ENCODE results near the gene SLC6A20.

Gene SLC6A20, protein sequence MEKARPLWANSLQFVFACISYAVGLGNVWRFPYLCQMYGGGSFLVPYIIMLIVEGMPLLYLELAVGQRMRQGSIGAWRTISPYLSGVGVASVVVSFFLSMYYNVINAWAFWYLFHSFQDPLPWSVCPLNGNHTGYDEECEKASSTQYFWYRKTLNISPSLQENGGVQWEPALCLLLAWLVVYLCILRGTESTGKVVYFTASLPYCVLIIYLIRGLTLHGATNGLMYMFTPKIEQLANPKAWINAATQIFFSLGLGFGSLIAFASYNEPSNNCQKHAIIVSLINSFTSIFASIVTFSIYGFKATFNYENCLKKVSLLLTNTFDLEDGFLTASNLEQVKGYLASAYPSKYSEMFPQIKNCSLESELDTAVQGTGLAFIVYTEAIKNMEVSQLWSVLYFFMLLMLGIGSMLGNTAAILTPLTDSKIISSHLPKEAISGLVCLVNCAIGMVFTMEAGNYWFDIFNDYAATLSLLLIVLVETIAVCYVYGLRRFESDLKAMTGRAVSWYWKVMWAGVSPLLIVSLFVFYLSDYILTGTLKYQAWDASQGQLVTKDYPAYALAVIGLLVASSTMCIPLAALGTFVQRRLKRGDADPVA

GRCh38 chr3:45795882-45796765 lies at the start of gene SLC6A20:
TSS of gene SLC6A20 (minus strand) at chr3:45796536. CDS start at chr3:45796419, 117 bp downstream.
- Histone ChIP-seq H3K4me3 (ENCODE audit: low read depth, low read length) (peak within 1 kb of the TSS; percentile 51), H3K36me3 (ENCODE audit: insufficient read depth, low read length) (no peaks in the 10 kb centered on the region), H2AFZ (ENCODE audit: low read length, unreplicated experiment) (no peak within 1 kb of the TSS), H3K27me3 (ENCODE audit: insufficient read depth, low read length) (peaks cover 85% of the 10 kb centered on the region), H3K4me1 (ENCODE audit: control insufficient read depth, insufficient read depth, low read length, unreplicated experiment) (no peaks in the 10 kb centered on the region), H3K79me2 (ENCODE audit: control insufficient read depth, insufficient read depth, low read length, unreplicated experiment) (no peaks in the 10 kb centered on the region), H3K27ac (ENCODE audit: low read depth, low read length) (no peak within 1 kb of the TSS)

DNA sequence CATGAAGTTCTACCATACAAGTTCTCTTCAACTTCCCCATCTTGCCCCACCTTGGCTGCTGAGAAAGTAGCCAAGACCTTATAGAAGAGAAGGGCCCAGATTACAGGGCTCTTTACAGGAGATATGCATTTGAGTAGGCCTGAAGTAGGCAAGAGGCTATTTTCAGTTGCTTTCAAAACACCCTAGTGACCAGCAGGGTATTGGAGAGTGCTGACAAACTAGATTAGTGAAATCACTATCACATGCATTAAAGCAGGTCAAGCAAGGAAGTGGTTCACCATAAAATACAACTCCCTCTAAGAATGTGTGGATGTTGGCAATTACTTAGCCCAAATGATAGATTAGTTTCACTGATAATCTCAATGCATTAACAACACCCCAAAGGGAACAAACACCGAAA lies 48.3 kb upstream of the SLC6A20 start:
- H2AFZ ChIP-seq (ENCODE audit: low read length, unreplicated experiment), result no peak overlapping the region
- no peak overlapping the region for H3K27ac ChIP-seq (ENCODE audit: low read depth, low read length)
- H3K36me3 ChIP-seq (ENCODE audit: insufficient read depth, low read length), result no peaks in the 10 kb centered on the region
- peaks cover 4% of the 10 kb centered on the region for H3K4me1 ChIP-seq (ENCODE audit: control insufficient read depth, insufficient read depth, low read length, unreplicated experiment)
- no peaks in the 10 kb centered on the region for H3K79me2 ChIP-seq (ENCODE audit: control insufficient read depth, insufficient read depth, low read length, unreplicated experiment)
- H3K4me3 ChIP-seq (ENCODE audit: low read depth, low read length), result no peak overlapping the region
- H3K27me3 ChIP-seq (ENCODE audit: insufficient read depth, low read length), result peaks cover 56% of the 10 kb centered on the region

DNA sequence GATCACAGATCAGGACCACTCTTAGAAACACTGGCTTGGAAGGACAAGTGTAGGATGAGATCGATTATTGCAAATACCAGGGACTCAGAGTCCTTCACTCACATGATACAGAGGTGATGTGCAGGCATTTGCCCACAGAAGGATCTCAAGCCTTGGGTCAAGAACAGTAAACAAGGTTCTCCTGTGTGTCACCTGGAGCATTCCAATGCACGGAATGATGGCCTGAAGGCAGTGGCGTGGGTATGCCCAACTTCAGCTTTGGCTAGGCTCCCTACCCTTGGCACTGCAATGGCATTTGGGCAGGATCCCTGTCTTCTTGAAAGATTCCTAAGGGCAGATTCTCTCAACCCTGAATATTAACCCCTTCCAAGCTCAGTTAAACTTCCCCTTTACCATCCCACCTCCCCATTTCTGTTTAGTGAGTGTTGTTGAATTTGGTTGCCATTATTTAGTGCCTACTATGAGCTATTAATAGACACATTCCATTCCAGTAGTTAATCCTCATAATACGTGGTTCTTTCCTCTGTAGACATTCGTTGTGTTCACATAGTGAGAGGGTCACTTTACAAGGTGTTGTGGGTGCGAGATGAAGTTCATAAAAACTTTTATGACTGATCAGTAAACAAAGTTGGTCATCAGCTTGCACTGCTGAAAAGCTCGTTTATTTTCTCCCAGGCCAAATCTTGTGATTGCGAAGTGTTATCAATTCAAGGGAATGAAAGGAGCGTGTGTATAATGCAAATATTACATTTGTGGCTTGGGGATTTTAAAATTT lies 46.7 kb upstream of the SLC6A20 start:
- no peaks in the 10 kb centered on the region for H3K36me3 ChIP-seq (ENCODE audit: insufficient read depth, low read length)
- H3K27ac ChIP-seq (ENCODE audit: low read depth, low read length), result no peak overlapping the region
- no peaks in the 10 kb centered on the region for H3K79me2 ChIP-seq (ENCODE audit: control insufficient read depth, insufficient read depth, low read length, unreplicated experiment)
- peaks cover 4% of the 10 kb centered on the region for H3K4me1 ChIP-seq (ENCODE audit: control insufficient read depth, insufficient read depth, low read length, unreplicated experiment)
- 0 out of 2 replicates have a peak overlapping the region, but pooled peaks have one; percentile 94 for H3K4me3 ChIP-seq (ENCODE audit: low read depth, low read length)
- peaks cover 40% of the 10 kb centered on the region for H3K27me3 ChIP-seq (ENCODE audit: insufficient read depth, low read length)
- no peak overlapping the region for H2AFZ ChIP-seq (ENCODE audit: low read length, unreplicated experiment)

DNA sequence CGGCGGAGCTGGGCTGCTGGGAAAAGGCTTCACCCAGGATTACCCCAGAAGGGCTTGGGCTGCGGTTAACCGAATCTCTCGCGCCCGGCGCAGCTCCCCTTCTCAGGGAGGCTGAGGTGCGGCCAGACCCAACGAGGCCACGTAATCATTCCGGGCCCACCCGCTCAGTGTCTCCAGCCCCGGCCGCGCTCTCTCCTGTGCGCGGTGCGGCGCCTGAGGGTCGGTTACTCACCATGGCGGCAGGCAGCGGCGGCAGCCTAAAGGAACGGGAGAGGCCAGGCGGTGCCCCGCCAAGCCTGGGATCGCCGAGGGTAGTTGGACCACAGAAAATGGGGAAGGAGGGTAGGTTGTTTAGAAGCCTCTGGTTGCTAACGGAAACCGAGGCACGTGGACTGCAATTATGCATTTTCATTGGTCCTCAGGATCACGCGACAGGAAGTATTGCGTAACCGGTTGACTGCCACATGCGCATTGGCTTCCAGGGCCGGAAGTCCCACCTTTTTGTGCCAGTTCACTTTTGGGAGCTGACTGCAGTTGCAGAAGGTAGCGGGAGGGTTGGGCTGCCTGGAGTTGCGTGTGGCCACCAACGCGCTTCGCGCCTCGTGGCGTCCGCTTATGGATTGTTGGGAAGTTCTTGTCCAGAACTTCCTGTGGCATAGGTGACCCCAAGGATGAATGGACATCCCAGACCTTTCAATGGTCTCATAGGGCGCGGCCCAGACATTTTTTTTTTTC lies 45.6 kb upstream of the SLC6A20 start, which contains the start of gene LZTFL1:
LZTFL1 (minus strand) TSS at position 363 of the 735 bp plus-strand sequence; CDS start at position 235, 128 bp downstream.
- peak within 1 kb of the TSS; percentile 92 for H2AFZ ChIP-seq (ENCODE audit: low read length, unreplicated experiment)
- H3K27me3 ChIP-seq (ENCODE audit: insufficient read depth, low read length), result peaks cover 29% of the 10 kb centered on the region
- H3K27ac ChIP-seq (ENCODE audit: low read depth, low read length), result peak within 1 kb of the TSS; percentile 51; the same call in 1 of the 2 replicates
- peaks cover 4% of the 10 kb centered on the region for H3K4me1 ChIP-seq (ENCODE audit: control insufficient read depth, insufficient read depth, low read length, unreplicated experiment)
- no peaks in the 10 kb centered on the region for H3K79me2 ChIP-seq (ENCODE audit: control insufficient read depth, insufficient read depth, low read length, unreplicated experiment)
- peak within 1 kb of the TSS; percentile 94 for H3K4me3 ChIP-seq (ENCODE audit: low read depth, low read length)
- no peaks in the 10 kb centered on the region for H3K36me3 ChIP-seq (ENCODE audit: insufficient read depth, low read length)

DNA sequence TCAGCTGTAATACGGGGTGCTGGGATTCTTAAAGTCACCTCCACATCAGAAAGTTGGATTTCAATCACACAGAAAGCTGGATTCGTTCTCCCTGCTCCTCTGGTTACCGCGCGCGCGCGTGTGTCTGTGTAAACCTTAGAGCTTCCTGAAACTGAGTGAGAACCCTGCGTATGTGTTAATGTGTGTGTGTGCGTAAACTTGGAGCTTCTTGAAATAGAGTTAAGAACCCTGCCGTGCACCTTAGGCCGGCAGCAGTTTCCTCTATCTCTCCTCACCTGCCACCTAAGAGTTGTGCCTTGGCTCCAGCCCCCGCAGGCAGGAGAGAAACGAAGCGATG lies 45.1 kb upstream of the SLC6A20 start:
- no peaks in the 10 kb centered on the region for H3K36me3 ChIP-seq (ENCODE audit: insufficient read depth, low read length)
- H3K27ac ChIP-seq (ENCODE audit: low read depth, low read length), result peak overlapping the region; percentile 51; the same call in 1 of the 2 replicates

GRCh38 chr3:45838466-45838865 lies 42.1 kb upstream of the SLC6A20 start:
- H3K36me3 ChIP-seq (ENCODE audit: insufficient read depth, low read length), result peaks cover 4% of the 10 kb centered on the region; the same call in 1 of the 2 replicates
- H2AFZ ChIP-seq (ENCODE audit: low read length, unreplicated experiment), result no peak overlapping the region
- H3K4me3 ChIP-seq (ENCODE audit: low read depth, low read length), result no peak overlapping the region
- peaks cover 4% of the 10 kb centered on the region for H3K4me1 ChIP-seq (ENCODE audit: control insufficient read depth, insufficient read depth, low read length, unreplicated experiment)
- H3K79me2 ChIP-seq (ENCODE audit: control insufficient read depth, insufficient read depth, low read length, unreplicated experiment), result no peaks in the 10 kb centered on the region
- no peak overlapping the region for H3K27ac ChIP-seq (ENCODE audit: low read depth, low read length)
- H3K27me3 ChIP-seq (ENCODE audit: insufficient read depth, low read length), result no peaks in the 10 kb centered on the region; the same call in 1 of the 2 replicates

More for the DNA sequence above, 45.1 kb upstream of the SLC6A20 start:
- H3K27me3 ChIP-seq (ENCODE audit: insufficient read depth, low read length), result peaks cover 24% of the 10 kb centered on the region
- H3K4me1 ChIP-seq (ENCODE audit: control insufficient read depth, insufficient read depth, low read length, unreplicated experiment), result peaks cover 4% of the 10 kb centered on the region
- peak overlapping the region; percentile 92 for H2AFZ ChIP-seq (ENCODE audit: low read length, unreplicated experiment)
- H3K79me2 ChIP-seq (ENCODE audit: control insufficient read depth, insufficient read depth, low read length, unreplicated experiment), result no peaks in the 10 kb centered on the region
- H3K4me3 ChIP-seq (ENCODE audit: low read depth, low read length), result peak overlapping the region; percentile 94

DNA sequence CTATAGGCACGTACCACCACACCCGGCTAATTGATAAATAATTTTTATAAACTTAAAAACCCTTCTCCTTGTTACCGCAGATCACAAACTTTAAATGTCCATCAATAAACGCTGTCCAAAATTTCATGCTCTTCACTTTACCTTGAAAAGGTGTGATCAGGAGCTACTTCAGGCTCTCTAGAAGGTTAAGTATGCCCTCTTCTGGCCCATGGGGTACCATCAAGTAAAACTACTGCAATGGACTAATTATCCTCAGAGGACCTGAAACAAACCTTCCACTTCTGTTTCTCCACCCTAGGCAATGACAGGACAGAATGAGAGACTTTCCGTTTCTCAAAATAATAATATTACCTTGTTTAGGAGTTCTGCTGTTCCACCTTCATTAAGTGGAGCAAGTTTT lies 36.4 kb upstream of the SLC6A20 start:
- Histone ChIP-seq H3K27me3 (ENCODE audit: insufficient read depth, low read length) (no peaks in the 10 kb centered on the region), H3K79me2 (ENCODE audit: control insufficient read depth, insufficient read depth, low read length, unreplicated experiment) (no peaks in the 10 kb centered on the region), H3K4me3 (ENCODE audit: low read depth, low read length) (no peak overlapping the region), H3K36me3 (ENCODE audit: insufficient read depth, low read length) (peaks cover 10% of the 10 kb centered on the region; the same call in 1 of the 2 replicates), H2AFZ (ENCODE audit: low read length, unreplicated experiment) (no peak overlapping the region), H3K27ac (ENCODE audit: low read depth, low read length) (no peak overlapping the region), H3K4me1 (ENCODE audit: control insufficient read depth, insufficient read depth, low read length, unreplicated experiment) (no peaks in the 10 kb centered on the region)

DNA sequence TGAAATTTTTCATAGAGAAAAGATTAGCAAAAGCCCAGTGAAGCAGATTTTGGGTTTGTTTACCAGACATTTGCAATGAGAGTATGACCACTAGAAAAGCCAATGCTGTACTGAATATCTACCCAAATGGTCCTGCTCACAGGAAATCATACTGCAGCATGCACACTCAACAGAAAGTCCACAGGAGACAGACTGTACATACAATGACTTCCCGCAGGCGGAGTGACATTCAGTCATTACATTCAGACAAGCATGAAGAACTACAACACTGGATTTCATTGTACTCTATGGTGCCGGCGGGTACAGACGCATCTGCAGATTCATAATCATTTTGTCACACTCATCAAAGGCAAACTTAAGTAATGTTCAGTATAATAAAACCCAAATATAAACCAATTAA lies 33.8 kb upstream of the SLC6A20 start:
- H3K4me1 ChIP-seq (ENCODE audit: control insufficient read depth, insufficient read depth, low read length, unreplicated experiment), result peaks cover 6% of the 10 kb centered on the region
- no peak overlapping the region for H3K4me3 ChIP-seq (ENCODE audit: low read depth, low read length)
- H3K27ac ChIP-seq (ENCODE audit: low read depth, low read length), result no peak overlapping the region
- H2AFZ ChIP-seq (ENCODE audit: low read length, unreplicated experiment), result no peak overlapping the region
- H3K36me3 ChIP-seq (ENCODE audit: insufficient read depth, low read length), result peaks cover 19% of the 10 kb centered on the region; the same call in 1 of the 2 replicates
- no peaks in the 10 kb centered on the region for H3K27me3 ChIP-seq (ENCODE audit: insufficient read depth, low read length)
- no peaks in the 10 kb centered on the region for H3K79me2 ChIP-seq (ENCODE audit: control insufficient read depth, insufficient read depth, low read length, unreplicated experiment)

DNA sequence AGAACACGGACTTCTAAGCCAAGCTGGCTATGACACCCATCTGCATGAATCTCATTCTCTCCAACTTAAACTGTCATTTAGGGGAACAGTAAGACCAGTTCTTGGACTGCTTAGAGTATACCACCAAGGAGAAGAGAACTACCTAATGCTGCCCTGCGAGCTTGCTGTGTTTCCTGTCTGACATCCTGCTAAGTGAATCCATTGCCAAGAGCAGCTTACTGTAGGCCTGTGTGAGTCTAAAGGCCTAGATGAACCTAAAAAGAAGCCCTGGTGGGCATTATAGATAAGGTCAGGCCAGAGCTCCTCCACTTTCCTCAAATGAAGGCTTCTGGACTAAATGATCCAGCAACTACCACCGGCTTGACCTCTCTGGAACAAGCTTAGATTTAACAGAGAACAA lies 30.6 kb upstream of the SLC6A20 start:
- Histone ChIP-seq H3K4me1 (ENCODE audit: control insufficient read depth, insufficient read depth, low read length, unreplicated experiment) (peaks cover 6% of the 10 kb centered on the region), H3K36me3 (ENCODE audit: insufficient read depth, low read length) (peaks cover 15% of the 10 kb centered on the region; the same call in 1 of the 2 replicates), H2AFZ (ENCODE audit: low read length, unreplicated experiment) (no peak overlapping the region), H3K79me2 (ENCODE audit: control insufficient read depth, insufficient read depth, low read length, unreplicated experiment) (no peaks in the 10 kb centered on the region), H3K4me3 (ENCODE audit: low read depth, low read length) (no peak overlapping the region), H3K27ac (ENCODE audit: low read depth, low read length) (no peak overlapping the region), H3K27me3 (ENCODE audit: insufficient read depth, low read length) (no peaks in the 10 kb centered on the region)
